CD14-positive monocyte (primary cell): ENCODE measurements around the gene ESM1. TPM values are rescaled to one million over a fixed set of nuclear protein-coding genes. Genes with fewer than 3 reads are reported as not detected.

Experiments used
- DNase-seq, 3 donors: peaks; one replicate each; pipeline ENCODE4 v3.0.0-alpha.2; 2011 to 2022
- H2AFZ ChIP-seq: 2 replicates; pipeline ENCODE4 v1.6.0; 2012; ENCODE audit warnings: mild to moderate bottlenecking, low read depth, low read length, inconsistent platforms; ENCODE audit not compliant: insufficient read depth, poor library complexity, severe bottlenecking
- H3K27ac ChIP-seq, 2 donors: 1 replicate in 1 of 2; 2 replicates in 1 of 2; pipeline ENCODE4 v1.5.1; 2012 to 2013; ENCODE audit warnings: low read length in 2 of 2, control low read depth in 1 of 2, inconsistent platforms in 1 of 2, low read depth in 1 of 2, mild to moderate bottlenecking in 1 of 2
- H3K27me3 ChIP-seq, 2 donors: one replicate each; pipeline versions ENCODE4 v1.6.0 to v1.6.1; 2011 to 2013; ENCODE audit warnings: low read length in 2 of 2; ENCODE audit not compliant: control insufficient read depth in 2 of 2, insufficient read depth in 2 of 2
- H3K36me3 ChIP-seq, 2 donors: replicated peaks in 1 of 2; 1 replicate in 1 of 2; 2 replicates in 1 of 2; pipeline versions ENCODE4 v1.5.1 to v1.6.1; 2012 to 2013; ENCODE audit warnings: low read length in 2 of 2, control low read depth in 1 of 2, inconsistent platforms in 1 of 2, mild to moderate bottlenecking in 1 of 2; ENCODE audit not compliant: insufficient read depth in 2 of 2, control insufficient read depth in 1 of 2
- H3K4me1 ChIP-seq, 2 donors: 1 replicate in 1 of 2; 2 replicates in 1 of 2; pipeline versions ENCODE4 v1.5.1 to v1.6.1; 2012 to 2013; ENCODE audit warnings: low read length in 2 of 2, control low read depth in 1 of 2, inconsistent platforms in 1 of 2, mild to moderate bottlenecking in 1 of 2, moderate library complexity in 1 of 2; ENCODE audit not compliant: insufficient read depth in 2 of 2, control insufficient read depth in 1 of 2
- H3K4me2 ChIP-seq: replicated peaks from 2 replicates; pipeline ENCODE3; 2012; ENCODE audit warnings: low read length, moderate library complexity, mild to moderate bottlenecking; ENCODE audit not compliant: poor library complexity, severe bottlenecking; ENCODE audit errors: extremely low read depth
- H3K4me3 ChIP-seq, 3 experiments: fragments of 200-600 bp in 1 of 3; sonication (generic) in 1 of 3; replicated peaks in 1 of 3; 1 replicate in 2 of 3; 2 replicates in 1 of 3; pipeline ENCODE4 v1.5.1; 2011 to 2013; ENCODE audit warnings: low read length in 3 of 3, mild to moderate bottlenecking in 3 of 3, control low read depth in 2 of 3, low read depth in 2 of 3, inconsistent platforms in 1 of 3, moderate library complexity in 1 of 3
- H3K79me2 ChIP-seq: 2 replicates; pipeline ENCODE4 v1.6.0; 2012; ENCODE audit warnings: mild to moderate bottlenecking, control low read depth, inconsistent platforms, low read length, moderate library complexity; ENCODE audit not compliant: insufficient read depth
- H3K9ac ChIP-seq: 2 replicates; pipeline ENCODE4 v1.6.0; 2017; ENCODE audit warnings: low read length, mild to moderate bottlenecking; ENCODE audit not compliant: insufficient read depth, poor library complexity, severe bottlenecking
- H3K9me3 ChIP-seq, 2 donors: replicated peaks in 1 of 2; 1 replicate in 1 of 2; 2 replicates in 1 of 2; pipeline versions ENCODE4 v1.5.1 to v1.6.1; 2012 to 2013; ENCODE audit warnings: low read length in 2 of 2, control low read depth in 1 of 2; ENCODE audit not compliant: control insufficient read depth in 1 of 2, insufficient read depth in 1 of 2
- H4K20me1 ChIP-seq: 2 replicates; pipeline ENCODE4 v1.6.0; 2012; ENCODE audit warnings: mild to moderate bottlenecking, low read length, control low read depth, moderate library complexity; ENCODE audit not compliant: insufficient read depth
- H3K27ac Mint-ChIP-seq, 7 donors: one replicate each; pipeline ENCODE4 v1.8.0; 2020; ENCODE audit warnings: mild to moderate bottlenecking in 7 of 7, mixed read lengths in 7 of 7, moderate library complexity in 6 of 7, inconsistent platforms in 2 of 7
- H3K27me3 Mint-ChIP-seq, 3 donors: one replicate each; pipeline ENCODE4 v1.8.0; 2021 to 2022; ENCODE audit warnings: low read depth in 3 of 3, mild to moderate bottlenecking in 3 of 3, mixed read lengths in 3 of 3, moderate library complexity in 3 of 3, inconsistent platforms in 1 of 3
- H3K36me3 Mint-ChIP-seq, 2 donors: one replicate each; pipeline ENCODE4 v1.8.0; 2020; ENCODE audit warnings: mixed read lengths in 2 of 2, inconsistent platforms in 1 of 2, mild to moderate bottlenecking in 1 of 2
- H3K4me1 Mint-ChIP-seq: one replicate; pipeline ENCODE4 v1.8.0; 2020; ENCODE audit warnings: mild to moderate bottlenecking, mixed read lengths
- H3K4me3 Mint-ChIP-seq, 2 donors: one replicate each; pipeline ENCODE4 v1.8.0; 2020; ENCODE audit warnings: mild to moderate bottlenecking in 2 of 2, mixed read lengths in 2 of 2, moderate library complexity in 1 of 2
- H3K9me3 Mint-ChIP-seq, 7 donors: one replicate each; pipeline ENCODE4 v1.8.0; 2020 to 2022; ENCODE audit warnings: mixed read lengths in 7 of 7, mild to moderate bottlenecking in 6 of 7, moderate library complexity in 6 of 7, inconsistent platforms in 2 of 7
- whole genome bisulfite sequencing: methylation state at CpG from one replicate; pipeline ENCODE4 v1.1.5; 2013; ENCODE audit warnings: missing lambda C conversion rate; ENCODE audit not compliant: insufficient coverage; 5-methylcytosine and 5-hydroxymethylcytosine counted together
- intact Hi-C, 2 donors: fragments of 100-400 bp; cut with micrococcal nuclease; formaldehyde crosslinking; loops; one replicate each; pipeline versions ENCODE4 v1.15.0 to v1.15.1; 2023
- polyA plus RNA-seq, 3 donors: library from polyadenylated mRNA; depleted of rRNA in 1 of 3; unstranded in 2 of 3; stranded (reverse) in 1 of 3; fragments of 300-500 nt in 2 of 3; fragments of >200 nt in 1 of 3; fragmentation: Illumina TruSeq in 2 of 3; gene quantifications; 1 replicate in 2 of 3; 2 replicates in 1 of 3; pipeline ENCODE4 v1.2.3, GENCODE V29; 2012 to 2021
- TF ChIP-seq, protein P1 (sequence below): fragments of 200-600 bp; IDR thresholded peaks from one replicate; pipeline ENCODE4 v1.8.0; 2022; ENCODE audit warnings: antibody characterized with exemption, mild to moderate bottlenecking

Gene ESM1
- polyA plus RNA-seq, 3 donors = not detected

DNA sequence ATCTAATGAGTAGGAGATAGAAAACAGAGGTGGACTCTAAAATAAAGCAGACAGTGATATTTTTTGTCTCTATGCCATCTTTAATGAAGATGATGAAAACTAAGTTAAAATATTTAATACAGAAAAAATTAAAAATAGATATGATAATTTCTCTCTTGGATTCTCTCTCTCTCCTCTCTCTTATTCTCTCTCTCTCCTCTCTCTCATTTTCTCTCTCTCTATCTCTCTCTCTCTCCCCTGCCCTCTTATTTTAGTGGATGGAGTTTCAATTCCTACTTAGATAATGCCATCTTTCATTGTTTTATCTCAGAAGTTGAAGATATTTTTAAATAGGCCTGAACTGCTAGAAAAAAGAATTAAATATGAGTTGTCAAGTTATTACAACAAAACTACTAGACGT, 38.2 kb downstream of the ESM1 start:
- Mint-ChIP-seq H3K36me3 (no peaks in the 10 kb centered on the region), H3K9me3 (no peaks in the 10 kb centered on the region), H3K4me1 (no peaks in the 10 kb centered on the region), H3K4me3 (no peak overlapping the region), H3K27me3 (peaks cover 0 to 3% (median 1%) of the 10 kb centered on the region in 3 donors), H3K27ac (no peak overlapping the region)
- no peaks in the 10 kb centered on the region for H3K36me3 ChIP-seq
- no peak overlapping the region for H2AFZ ChIP-seq
- no CpG with 5 or more reads among the region's 1 CpG for WGBS
- intact Hi-C loops = no loop called here
- no peak overlapping the region for H3K27ac ChIP-seq
- no peaks in the 10 kb centered on the region for H3K79me2 ChIP-seq
- H3K4me3 ChIP-seq = no peak overlapping the region
- no peak for DNase-seq
- TF ChIP-seq, protein P1, sequence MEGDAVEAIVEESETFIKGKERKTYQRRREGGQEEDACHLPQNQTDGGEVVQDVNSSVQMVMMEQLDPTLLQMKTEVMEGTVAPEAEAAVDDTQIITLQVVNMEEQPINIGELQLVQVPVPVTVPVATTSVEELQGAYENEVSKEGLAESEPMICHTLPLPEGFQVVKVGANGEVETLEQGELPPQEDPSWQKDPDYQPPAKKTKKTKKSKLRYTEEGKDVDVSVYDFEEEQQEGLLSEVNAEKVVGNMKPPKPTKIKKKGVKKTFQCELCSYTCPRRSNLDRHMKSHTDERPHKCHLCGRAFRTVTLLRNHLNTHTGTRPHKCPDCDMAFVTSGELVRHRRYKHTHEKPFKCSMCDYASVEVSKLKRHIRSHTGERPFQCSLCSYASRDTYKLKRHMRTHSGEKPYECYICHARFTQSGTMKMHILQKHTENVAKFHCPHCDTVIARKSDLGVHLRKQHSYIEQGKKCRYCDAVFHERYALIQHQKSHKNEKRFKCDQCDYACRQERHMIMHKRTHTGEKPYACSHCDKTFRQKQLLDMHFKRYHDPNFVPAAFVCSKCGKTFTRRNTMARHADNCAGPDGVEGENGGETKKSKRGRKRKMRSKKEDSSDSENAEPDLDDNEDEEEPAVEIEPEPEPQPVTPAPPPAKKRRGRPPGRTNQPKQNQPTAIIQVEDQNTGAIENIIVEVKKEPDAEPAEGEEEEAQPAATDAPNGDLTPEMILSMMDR = no peak
- H3K27me3 ChIP-seq = no peaks in the 10 kb centered on the region
- H3K9ac ChIP-seq = no peak overlapping the region
- no peaks in the 10 kb centered on the region for H3K4me1 ChIP-seq
- H3K9me3 ChIP-seq = no peaks in the 10 kb centered on the region
- no peaks in the 10 kb centered on the region for H4K20me1 ChIP-seq
- H3K4me2 ChIP-seq = no peak overlapping the region

DNA sequence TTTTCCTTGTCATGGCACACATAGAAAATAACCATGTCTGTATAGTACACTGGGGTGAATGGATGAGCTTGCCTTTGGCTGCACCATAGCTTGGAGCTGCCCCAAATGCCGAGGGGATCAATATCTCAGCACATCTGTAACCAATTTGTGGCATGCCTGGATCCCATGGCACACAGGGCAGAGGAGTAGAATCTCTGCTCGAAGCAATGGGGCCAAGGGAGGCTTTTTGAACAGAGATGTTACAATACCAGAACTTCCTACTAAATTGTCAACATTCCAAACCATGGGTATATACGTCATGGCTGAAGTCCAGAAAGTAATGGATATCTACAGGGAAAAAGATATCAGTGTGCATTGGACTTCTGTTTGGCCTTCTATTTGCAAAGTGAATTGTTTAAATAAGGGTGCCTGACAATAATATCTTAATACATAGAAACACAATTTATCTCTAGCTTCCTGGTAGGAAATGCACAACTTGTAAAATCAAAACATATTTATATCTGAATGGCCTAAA, 39.0 kb downstream of the ESM1 start:
- Mint-ChIP-seq H3K4me3 (no peak overlapping the region), H3K9me3 (no peaks in the 10 kb centered on the region), H3K4me1 (no peaks in the 10 kb centered on the region), H3K27ac (no peak overlapping the region), H3K36me3 (no peaks in the 10 kb centered on the region), H3K27me3 (peaks cover 0 to 1% (median 1%) of the 10 kb centered on the region in 3 donors)
- WGBS = no CpG with 5 or more reads among the region's 3 CpGs
- H3K4me3 ChIP-seq = no peak overlapping the region
- no peak overlapping the region for H3K4me2 ChIP-seq
- H4K20me1 ChIP-seq = no peaks in the 10 kb centered on the region
- no peak overlapping the region for H3K27ac ChIP-seq
- H3K9ac ChIP-seq = no peak overlapping the region
- H3K27me3 ChIP-seq = no peaks in the 10 kb centered on the region
- intact Hi-C loops = no loop called here
- H3K36me3 ChIP-seq = no peaks in the 10 kb centered on the region
- TF ChIP-seq, protein P1 = no peak
- no peak overlapping the region for H2AFZ ChIP-seq
- H3K9me3 ChIP-seq = no peaks in the 10 kb centered on the region
- H3K4me1 ChIP-seq = no peaks in the 10 kb centered on the region
- H3K79me2 ChIP-seq = no peaks in the 10 kb centered on the region
- DNase-seq = no peak
